ENCODE data around the gene GAL.
A peak's percentile ranks its signal among the peaks of the same experiment; 100 is the strongest.

Gene GAL

GRCh38 chr11:68735125-68735524 is 50.8 kb downstream of the GAL start:
- peaks cover 0 to 14% (median 0%) of the 10 kb centered on the region in 3 experiments for H3K27me3 ChIP-seq (ENCODE audit: control insufficient read depth in 3 of 3, insufficient read depth in 3 of 3, low read depth in 1 of 3, low read length in 3 of 3)
- H3K9me3 ChIP-seq (replicated peaks in 1 of 2; ENCODE audit: control insufficient read depth in 2 of 2, insufficient read depth in 1 of 2, low read depth in 1 of 2, low read length in 2 of 2), result no peaks in the 10 kb centered on the region
- no peak overlapping the region for H4K91ac ChIP-seq (ENCODE audit: low read depth, low read length, poor library complexity)
- no peak for DNase-seq (ENCODE audit: low spot score)
- no peak overlapping the region for H2BK5ac ChIP-seq (ENCODE audit: low read length)
- no peak overlapping the region for H4K8ac ChIP-seq (ENCODE audit: low read depth, low read length)
- H3K18ac ChIP-seq (ENCODE audit: low read length), result no peak overlapping the region
- no peaks in the 10 kb centered on the region for H3K79me1 ChIP-seq (ENCODE audit: low read depth, low read length)
- no peak overlapping the region for H3K9ac ChIP-seq (ENCODE audit: low read depth, low read length, poor library complexity)
- H3K4ac ChIP-seq (ENCODE audit: low read length), result no peak overlapping the region
- no peak overlapping the region for H3K14ac ChIP-seq (ENCODE audit: low read length)
- H3K36me3 ChIP-seq (replicated peaks in 1 of 2; ENCODE audit: control insufficient read depth in 2 of 2, insufficient read depth in 2 of 2, low read length in 2 of 2), result no peaks in the 10 kb centered on the region
- no peak overlapping the region for H3K4me3 ChIP-seq (ENCODE audit: low read length in 2 of 2)
- H2BK12ac ChIP-seq (ENCODE audit: low read length), result no peak overlapping the region
- H2BK15ac ChIP-seq (ENCODE audit: low read length), result no peak overlapping the region
- H2AK5ac ChIP-seq (ENCODE audit: low read depth, low read length), result no peak overlapping the region
- H3K27ac ChIP-seq (replicated peaks; ENCODE audit: low read length), result no peak overlapping the region
- H3K4me1 ChIP-seq (ENCODE audit: control insufficient read depth in 2 of 2, insufficient read depth in 1 of 2, low read depth in 1 of 2, low read length in 2 of 2), result peaks cover 0 to 1% of the 10 kb centered on the region in 2 donors
- H2AFZ ChIP-seq (ENCODE audit: low read length), result peak overlapping the region; percentile 31
- no peak overlapping the region for H3K23ac ChIP-seq (ENCODE audit: low read depth, low read length, poor library complexity)
- H3K4me2 ChIP-seq (ENCODE audit: insufficient read depth, low read length, poor library complexity, severe bottlenecking), result no peak overlapping the region
- WGBS, 2 donors (ENCODE audit: extremely low coverage in 2 of 2, insufficient read length in 2 of 2, insufficient replicate concordance in 1 of 2), result no CpG with 5 or more reads among the region's 6 CpGs
- no peak overlapping the region for H2BK120ac ChIP-seq (ENCODE audit: low read depth, low read length)

GRCh38 chr11:68735646-68736045 is 51.3 kb downstream of the GAL start:
- no CpG with 5 or more reads among the region's 6 CpGs for WGBS, 2 donors (ENCODE audit: extremely low coverage in 2 of 2, insufficient read length in 2 of 2, insufficient replicate concordance in 1 of 2)
- no peak overlapping the region for H2BK12ac ChIP-seq (ENCODE audit: low read length)
- H4K8ac ChIP-seq (ENCODE audit: low read depth, low read length), result no peak overlapping the region
- H2BK5ac ChIP-seq (ENCODE audit: low read length), result no peak overlapping the region
- no peak overlapping the region for H2AFZ ChIP-seq (ENCODE audit: low read length)
- no peak overlapping the region for H3K14ac ChIP-seq (ENCODE audit: low read length)
- no peak overlapping the region for H3K4ac ChIP-seq (ENCODE audit: low read length)
- no peak overlapping the region for H3K27ac ChIP-seq (replicated peaks; ENCODE audit: low read length)
- peaks cover 0 to 1% of the 10 kb centered on the region in 2 donors for H3K4me1 ChIP-seq (ENCODE audit: control insufficient read depth in 2 of 2, insufficient read depth in 1 of 2, low read depth in 1 of 2, low read length in 2 of 2)
- peaks cover 0 to 14% (median 0%) of the 10 kb centered on the region in 3 experiments for H3K27me3 ChIP-seq (ENCODE audit: control insufficient read depth in 3 of 3, insufficient read depth in 3 of 3, low read depth in 1 of 3, low read length in 3 of 3)
- H2AK5ac ChIP-seq (ENCODE audit: low read depth, low read length), result no peak overlapping the region
- H3K4me2 ChIP-seq (ENCODE audit: insufficient read depth, low read length, poor library complexity, severe bottlenecking), result no peak overlapping the region
- H3K9ac ChIP-seq (ENCODE audit: low read depth, low read length, poor library complexity), result no peak overlapping the region
- no peak overlapping the region for H3K4me3 ChIP-seq (ENCODE audit: low read length in 2 of 2)
- H2BK15ac ChIP-seq (ENCODE audit: low read length), result no peak overlapping the region
- no peaks in the 10 kb centered on the region for H3K36me3 ChIP-seq (replicated peaks in 1 of 2; ENCODE audit: control insufficient read depth in 2 of 2, insufficient read depth in 2 of 2, low read length in 2 of 2)
- H3K23ac ChIP-seq (ENCODE audit: low read depth, low read length, poor library complexity), result no peak overlapping the region
- H4K91ac ChIP-seq (ENCODE audit: low read depth, low read length, poor library complexity), result no peak overlapping the region
- H3K9me3 ChIP-seq (replicated peaks in 1 of 2; ENCODE audit: control insufficient read depth in 2 of 2, insufficient read depth in 1 of 2, low read depth in 1 of 2, low read length in 2 of 2), result no peaks in the 10 kb centered on the region
- no peak overlapping the region for H3K18ac ChIP-seq (ENCODE audit: low read length)
- DNase-seq (ENCODE audit: low spot score), result no peak
- H2BK120ac ChIP-seq (ENCODE audit: low read depth, low read length), result no peak overlapping the region
- no peaks in the 10 kb centered on the region for H3K79me1 ChIP-seq (ENCODE audit: low read depth, low read length)
